ENCODE data around the gene REEP1.
"Not testable (repeated sequence)": the region's sequence is repeated elsewhere in the genome, so short reads cannot be mapped to it uniquely, and the experiment has no call there.

The REEP1 gene

GRCh38 chr2:86224645-86225355 lies 112.6 kb downstream of the REEP1 start:
- no peak for DNase-seq (ENCODE audit: low read depth)

DNA sequence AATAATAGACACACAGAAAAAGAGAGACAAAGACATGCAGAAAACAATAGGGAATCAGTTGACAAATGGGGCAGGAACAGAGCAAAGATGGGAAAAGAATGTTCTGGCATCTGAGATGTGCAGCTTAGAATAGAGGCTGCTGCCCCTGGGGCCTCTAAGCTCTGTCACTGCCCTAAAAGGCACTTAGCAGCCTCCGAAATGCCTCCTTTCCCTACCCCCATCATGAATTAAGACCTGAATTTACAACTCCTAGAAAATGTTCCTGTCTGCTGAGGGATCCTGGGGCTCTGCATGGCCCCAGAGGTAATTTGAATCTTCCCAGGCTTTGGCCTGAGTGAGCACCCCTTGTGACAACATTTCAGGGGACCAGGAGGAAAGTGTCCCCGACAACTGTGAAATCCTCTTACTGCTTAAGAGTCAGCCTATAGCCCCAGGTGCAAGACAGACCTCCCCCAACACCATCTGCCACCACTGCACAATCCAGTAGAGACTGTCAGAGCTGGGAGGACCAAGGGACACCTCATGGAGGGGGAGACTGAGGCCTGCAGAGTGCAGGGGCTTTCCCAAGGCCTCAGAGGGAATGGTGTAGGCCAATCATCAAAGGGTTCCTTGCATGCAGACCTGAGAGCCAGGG lies 113.4 kb downstream of the REEP1 start:
- DNase-seq (ENCODE audit: low read depth): no peak

- peak; percentile 42 for DNase-seq (ENCODE audit: low read depth)
These were observed 114.1 kb downstream of the REEP1 start for GRCh38 chr2:86223140-86223926.

GRCh38 chr2:86221066-86221684 lies 116.3 kb downstream of the REEP1 start:
- DNase-seq (ENCODE audit: low read depth): peak; percentile 55

- no peak for DNase-seq (ENCODE audit: low read depth)
These were observed 117.5 kb downstream of the REEP1 start for GRCh38 chr2:86219896-86220295.

DNA sequence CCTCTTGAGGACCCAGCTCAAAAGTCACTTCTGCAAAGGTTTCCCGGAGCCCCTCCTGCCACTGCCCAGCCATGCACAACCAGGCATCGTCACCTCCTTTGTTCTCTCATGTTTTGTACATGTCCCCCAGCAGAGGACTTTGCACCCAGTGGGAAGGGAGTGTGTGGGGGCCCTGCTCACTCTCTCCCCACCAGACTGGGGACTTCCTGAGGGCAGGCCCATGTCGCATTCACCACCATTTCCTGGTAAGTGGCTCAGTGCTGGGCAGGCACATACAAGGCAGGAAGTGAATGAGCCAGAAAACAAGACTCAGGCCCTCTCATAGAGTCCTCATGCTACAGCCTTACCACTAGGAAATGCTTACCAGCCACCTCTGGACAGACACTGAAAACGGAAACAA lies 119.3 kb downstream of the REEP1 start:
- DNase-seq (ENCODE audit: low read depth): no peak

DNA sequence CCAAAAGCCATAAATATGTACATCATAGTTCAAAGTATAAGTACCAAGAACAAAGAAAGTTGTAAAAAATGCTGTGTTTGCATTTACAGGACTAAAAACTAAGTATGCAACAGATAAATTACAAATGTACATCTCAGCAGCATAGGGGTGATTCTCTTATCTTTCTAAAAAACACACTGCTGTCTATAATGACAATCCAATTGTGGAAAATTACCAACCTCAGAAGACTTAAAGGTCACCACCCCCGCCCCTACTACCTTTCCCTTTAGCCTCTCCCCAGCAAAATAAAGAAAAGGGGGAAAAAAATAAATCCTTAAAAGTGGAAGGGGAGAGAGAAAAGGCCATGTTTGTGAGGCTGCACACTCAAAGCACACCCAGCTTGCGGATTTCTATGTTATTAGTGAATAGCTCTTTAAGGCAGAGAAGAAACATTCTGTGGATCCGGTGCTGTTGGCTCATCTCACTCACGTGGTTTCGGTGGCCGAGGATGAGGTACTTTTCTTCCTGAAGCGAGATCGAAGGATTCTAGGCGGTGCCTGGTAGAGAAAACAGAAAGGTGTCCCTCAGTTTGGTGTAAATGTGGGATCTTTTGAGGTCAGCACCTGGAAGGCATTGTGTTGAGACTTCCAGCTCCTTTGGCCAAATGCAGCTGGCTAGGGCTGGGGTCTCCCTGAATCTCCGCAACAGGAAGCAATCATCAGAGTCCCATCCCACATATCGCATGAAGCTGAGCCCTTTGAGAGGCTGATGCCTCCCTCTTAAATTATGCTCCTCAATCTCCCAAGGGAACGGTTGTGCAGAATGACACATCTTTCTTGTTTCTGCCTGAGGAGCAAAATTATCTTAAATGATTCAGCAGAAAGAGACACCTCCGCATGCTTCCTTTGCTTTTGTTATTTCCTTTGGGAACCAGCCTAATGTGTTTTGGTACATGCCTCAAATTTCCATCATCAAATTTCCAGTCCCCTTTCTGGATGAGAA lies 120.6 kb downstream of the REEP1 start:
- peak; percentile 39 for DNase-seq (ENCODE audit: low read depth)

- DNase-seq (ENCODE audit: low read depth): no peak
These were observed 123.0 kb downstream of the REEP1 start for GRCh38 chr2:86214503-86214832.

GRCh38 chr2:86213699-86214502 lies 123.5 kb downstream of the REEP1 start:
- no peak for DNase-seq (ENCODE audit: low read depth)

GRCh38 chr2:86213056-86213455 lies 124.4 kb downstream of the REEP1 start:
- no peak for DNase-seq (ENCODE audit: low read depth)

DNA sequence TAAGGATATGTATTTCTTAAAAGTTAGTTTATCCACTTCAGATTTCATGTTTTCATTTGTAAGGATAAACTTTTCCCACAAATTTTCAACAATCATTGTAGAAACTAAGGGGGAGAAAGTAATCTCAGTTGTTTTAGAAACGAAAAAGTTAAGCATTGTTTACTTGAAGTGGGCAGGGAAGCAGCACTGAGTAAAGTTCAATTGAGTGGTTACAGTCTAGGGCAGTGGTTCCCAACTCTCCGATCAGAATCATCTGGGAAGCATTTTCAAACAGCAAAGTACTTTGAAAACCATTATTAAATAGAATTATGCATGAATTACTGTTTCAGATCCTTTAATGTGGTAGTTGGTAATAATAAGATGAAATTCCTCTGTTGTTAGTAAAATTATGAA lies 125.6 kb downstream of the REEP1 start:
- DNase-seq (ENCODE audit: low read depth): no peak

GRCh38 chr2:86211033-86211795 lies 126.2 kb downstream of the REEP1 start:
- no peak for DNase-seq (ENCODE audit: low read depth)

DNA sequence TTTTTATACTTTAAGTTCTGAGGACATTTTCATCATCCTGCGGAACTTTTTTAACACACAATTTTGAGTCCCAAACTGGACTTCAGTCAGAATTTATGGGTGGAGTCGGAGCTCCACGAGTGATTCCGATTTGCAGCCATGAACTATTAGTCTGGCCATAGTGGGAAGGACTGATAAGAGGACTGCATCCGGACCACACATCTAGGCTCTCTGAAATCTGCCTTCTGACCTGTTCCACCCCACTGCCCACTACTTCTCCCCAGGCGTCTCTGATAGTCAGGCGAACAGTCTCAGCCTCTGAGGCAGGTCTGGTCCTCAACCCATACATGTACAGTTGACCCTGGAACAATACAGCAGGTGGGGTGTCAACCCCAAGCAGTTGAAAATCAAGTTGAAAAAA lies 133.0 kb downstream of the REEP1 start:
- no peak for DNase-seq (ENCODE audit: low read depth)

DNA sequence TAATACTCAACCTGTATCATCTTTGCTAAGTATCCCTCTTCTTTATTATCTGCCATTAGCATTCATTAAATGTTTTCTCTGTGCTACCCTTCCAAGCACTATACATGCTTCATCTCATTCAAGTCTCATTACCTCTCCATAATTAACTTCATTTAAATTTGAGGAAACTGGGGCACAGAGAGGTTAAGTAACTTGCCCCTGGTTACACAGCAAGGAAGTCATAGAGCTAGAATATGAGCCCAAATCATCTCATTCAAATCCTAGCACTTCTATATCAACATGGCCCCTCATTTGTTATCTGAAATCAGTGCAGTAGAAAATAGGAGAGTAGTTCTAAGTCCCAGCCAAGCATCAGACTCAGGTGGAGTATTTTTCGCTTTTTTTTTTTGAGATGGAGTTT lies 133.8 kb downstream of the REEP1 start:
- no peak for DNase-seq (ENCODE audit: low read depth)

GRCh38 chr2:86202702-86203101 lies 134.7 kb downstream of the REEP1 start:
- no peak for DNase-seq (ENCODE audit: low read depth)

GRCh38 chr2:86202336-86202692 lies 135.1 kb downstream of the REEP1 start:
- DNase-seq (ENCODE audit: low read depth): no peak

GRCh38 chr2:86201671-86202335 lies 135.6 kb downstream of the REEP1 start:
- DNase-seq (ENCODE audit: low read depth): no peak

DNA sequence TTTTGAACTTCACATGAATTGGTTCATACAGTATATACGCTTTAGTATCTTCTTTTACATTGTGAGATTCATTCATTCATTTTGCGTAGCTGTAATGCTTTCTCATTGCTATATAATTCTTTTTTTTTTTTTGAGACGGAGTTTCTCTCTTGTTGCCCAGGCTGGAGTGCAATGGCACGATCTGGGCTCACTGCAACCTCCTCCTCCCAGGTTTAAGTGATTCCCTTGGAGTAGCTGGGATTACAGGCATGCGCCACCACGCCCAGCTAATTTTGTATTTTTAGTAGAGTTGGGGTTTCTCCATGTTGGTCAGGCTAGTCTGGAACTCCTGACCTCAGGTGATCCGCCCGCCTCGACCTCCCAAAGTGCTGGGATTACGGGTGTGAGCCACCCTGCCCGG lies 136.9 kb downstream of the REEP1 start:
- not testable (repeated sequence) for DNase-seq (ENCODE audit: low read depth)

DNA sequence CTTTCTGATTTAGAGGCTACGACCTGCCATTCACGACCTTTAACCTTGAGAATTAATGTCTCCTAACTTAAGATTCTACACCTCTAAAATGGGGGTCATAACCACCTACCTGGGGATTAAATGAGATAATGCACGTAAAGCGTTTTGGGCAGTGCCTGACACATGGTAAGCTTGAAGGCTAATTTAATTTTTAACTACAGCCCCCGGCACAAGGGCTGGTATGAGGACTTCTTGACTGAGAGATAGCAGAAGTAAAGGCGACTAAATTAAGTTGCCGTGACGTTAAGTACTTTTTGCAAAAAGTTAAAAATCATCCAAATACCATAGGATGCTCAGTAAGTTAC lies 137.6 kb downstream of the REEP1 start:
- DNase-seq (ENCODE audit: low read depth): no peak
